Thyroid gland (tissue), 4 donors: ENCODE data around the gene APP.

Source experiments
- POLR2A ChIP-seq, 2 donors: fragments of 450-650 bp; IDR thresholded peaks; one replicate each; pipeline ENCODE4 v1.6.1; 2017; ENCODE audit warnings: antibody characterized with exemption in 2 of 2, mild to moderate bottlenecking in 2 of 2, moderate library complexity in 1 of 2
- TF ChIP-seq, protein P1 (sequence below), 6 experiments: fragments of 200-600 bp in 3 of 6; fragments of 450-650 bp in 3 of 6; sonication (generic) in 3 of 6; IDR thresholded peaks; one replicate each; pipeline ENCODE4 v1.5.1; 2016 to 2019; ENCODE audit warnings: antibody characterized with exemption in 6 of 6, mild to moderate bottlenecking in 2 of 6, inconsistent platforms in 1 of 6, moderate library complexity in 1 of 6

- TF ChIP-seq, protein P1, sequence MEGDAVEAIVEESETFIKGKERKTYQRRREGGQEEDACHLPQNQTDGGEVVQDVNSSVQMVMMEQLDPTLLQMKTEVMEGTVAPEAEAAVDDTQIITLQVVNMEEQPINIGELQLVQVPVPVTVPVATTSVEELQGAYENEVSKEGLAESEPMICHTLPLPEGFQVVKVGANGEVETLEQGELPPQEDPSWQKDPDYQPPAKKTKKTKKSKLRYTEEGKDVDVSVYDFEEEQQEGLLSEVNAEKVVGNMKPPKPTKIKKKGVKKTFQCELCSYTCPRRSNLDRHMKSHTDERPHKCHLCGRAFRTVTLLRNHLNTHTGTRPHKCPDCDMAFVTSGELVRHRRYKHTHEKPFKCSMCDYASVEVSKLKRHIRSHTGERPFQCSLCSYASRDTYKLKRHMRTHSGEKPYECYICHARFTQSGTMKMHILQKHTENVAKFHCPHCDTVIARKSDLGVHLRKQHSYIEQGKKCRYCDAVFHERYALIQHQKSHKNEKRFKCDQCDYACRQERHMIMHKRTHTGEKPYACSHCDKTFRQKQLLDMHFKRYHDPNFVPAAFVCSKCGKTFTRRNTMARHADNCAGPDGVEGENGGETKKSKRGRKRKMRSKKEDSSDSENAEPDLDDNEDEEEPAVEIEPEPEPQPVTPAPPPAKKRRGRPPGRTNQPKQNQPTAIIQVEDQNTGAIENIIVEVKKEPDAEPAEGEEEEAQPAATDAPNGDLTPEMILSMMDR (IDR thresholded peaks at IDR 0.05), result no peak
- no peak for TF ChIP-seq POLR2A (IDR thresholded peaks at IDR 0.05)
These were observed 204.4 kb downstream of the APP start for GRCh38 chr21:25965951-25966707.
